A549 (cell line): Measurements from ENCODE around the gene GNAO1. TPM values are rescaled to one million over a fixed set of nuclear protein-coding genes. Genes with fewer than 3 reads are reported as not detected.

Source experiments
- ATAC-seq, 2 experiments: fragments of 200-7000 bp in 1 of 2; fragments of >200 bp in 1 of 2; cut with Nextera tagmentation in 1 of 2; cut with Tn5 transposase in 1 of 2; 3 replicates each; pipeline versions ENCODE4 v1.8.0 to v1.9.1; 2018 to 2020; ENCODE audit warnings: mild to moderate bottlenecking in 1 of 2, moderate library complexity in 1 of 2
- CTCF ChIA-PET: fragments of 300-600 bp; sonication (Branson Sonifier 250); formaldehyde crosslinking; extraction: SDS; loops from one replicate; lab custom pipeline; 2021; ENCODE audit warnings: antibody characterized with exemption, inconsistent platforms; lab: Yijun Ruan, JAX
- POLR2A ChIA-PET: fragments of 350-600 bp; formaldehyde crosslinking; extraction: SDS; loops from one replicate; lab custom pipeline; 2021; ENCODE audit warnings: antibody characterized with exemption, inconsistent platforms; lab: Yijun Ruan, JAX
- DNase-seq, 2 experiments: peaks; one replicate each; pipeline versions ENCODE4 v3.0.0 to v3.0.0-alpha.2; 2011 to 2016; ENCODE audit warnings: low read depth in 1 of 2, low spot score in 1 of 2
- FAIRE-seq: peaks from 2 replicates; lab custom pipeline; 2011; peaks lifted over from hg19 to GRCh38; lab: Jason Lieb, UNC
- H3K27ac ChIP-seq, 2 experiments: fragments of >200 bp; sonication (Bioruptor Twin); formaldehyde crosslinking; 3 replicates each; pipeline ENCODE4 v1.5.1; 2016 to 2017
- H3K4me1 ChIP-seq: fragments of >200 bp; sonication (Bioruptor Twin); formaldehyde crosslinking; 3 replicates; pipeline ENCODE4 v1.6.1; 2016
- H3K4me2 ChIP-seq: fragments of >200 bp; sonication (Bioruptor Twin); formaldehyde crosslinking; 3 replicates; pipeline ENCODE4 v1.6.1; 2016
- H3K4me3 ChIP-seq: fragments of >200 bp; sonication (Bioruptor Twin); formaldehyde crosslinking; 3 replicates; pipeline ENCODE4 v1.5.1; 2016
- H3K9me3 ChIP-seq: fragments of >200 bp; sonication (Bioruptor Twin); formaldehyde crosslinking; 3 replicates; pipeline ENCODE4 v1.6.1; 2016
- CTCF ChIP-seq: fragments of >200 bp; sonication (Bioruptor Twin); formaldehyde crosslinking; IDR thresholded peaks from 3 replicates; pipeline ENCODE4 v1.5.1; 2016
- E2F6 ChIP-seq: IDR thresholded peaks from 2 replicates; pipeline ENCODE4 v1.6.1; 2012; ENCODE audit warnings: low read depth, borderline replicate concordance
- ESRRA ChIP-seq: fragments of 150-350 bp; IDR thresholded peaks from 2 replicates; pipeline ENCODE4 v1.6.1; 2014; ENCODE audit warnings: mild to moderate bottlenecking, low read length, borderline replicate concordance
- FOXS1 ChIP-seq: fragments of 250-450 bp; sonication (Bioruptor Pico); IDR thresholded peaks from 2 replicates; pipeline ENCODE4 v1.5.0; 2020; ENCODE audit warnings: mild to moderate bottlenecking, moderate library complexity
- JUNB ChIP-seq: fragments of >200 bp; sonication (Bioruptor Twin); formaldehyde crosslinking; IDR thresholded peaks from 2 replicates; pipeline ENCODE4 v1.6.1; 2016
- KDM1A ChIP-seq: fragments of 200-600 bp; sonication (generic); IDR thresholded peaks from 2 replicates; pipeline ENCODE4 v1.6.1; 2016; ENCODE audit warnings: low read depth, mild to moderate bottlenecking
- MYC ChIP-seq: IDR thresholded peaks from 2 replicates; pipeline ENCODE4 v1.6.1; 2012; ENCODE audit warnings: mild to moderate bottlenecking, inconsistent platforms, low read length, improper control_type of control experiment, borderline replicate concordance
- NFE2L2 ChIP-seq: fragments of 150-350 bp; conservative IDR thresholded peaks from 2 replicates; pipeline ENCODE4 v1.6.1; 2014; ENCODE audit warnings: low read length
- PBX3 ChIP-seq: IDR thresholded peaks from 2 replicates; pipeline ENCODE4 v1.6.1; 2012
- RAD21 ChIP-seq, 2 experiments: fragments of >200 bp in 1 of 2; sonication (Bioruptor Twin) in 1 of 2; formaldehyde crosslinking in 1 of 2; IDR thresholded peaks in 1 of 2; conservative IDR thresholded peaks in 1 of 2; 2 replicates in 1 of 2; 3 replicates in 1 of 2; pipeline ENCODE4 v1.6.1; 2012 to 2018; ENCODE audit warnings: inconsistent platforms in 1 of 2
- RARB ChIP-seq: fragments of 250-450 bp; sonication (Bioruptor Pico); IDR thresholded peaks from 2 replicates; pipeline ENCODE4 v1.8.0; 2021; ENCODE audit warnings: mild to moderate bottlenecking, moderate library complexity
- RCOR1 ChIP-seq: fragments of 150-350 bp; IDR thresholded peaks from 2 replicates; pipeline ENCODE4 v1.6.1; 2014; ENCODE audit warnings: antibody characterized with exemption, low read length, low read depth
- TP53 ChIP-seq: fragments of 250-450 bp; sonication (Bioruptor Pico); IDR thresholded peaks from 2 replicates; pipeline ENCODE4 v1.5.0; 2021; ENCODE audit warnings: mild to moderate bottlenecking, moderate library complexity
- USF2 ChIP-seq: fragments of 450-650 bp; IDR thresholded peaks from 2 replicates; pipeline ENCODE4 v1.6.1; 2014; ENCODE audit warnings: antibody characterized with exemption
- ZNF302 ChIP-seq: fragments of 250-450 bp; sonication (Bioruptor Pico); IDR thresholded peaks from 2 replicates; pipeline ENCODE4 v1.9.0; 2021; ENCODE audit warnings: inconsistent platforms, mild to moderate bottlenecking, moderate library complexity
- ZSCAN20 ChIP-seq: fragments of 250-450 bp; sonication (Bioruptor Pico); IDR thresholded peaks from 2 replicates; pipeline ENCODE4 v1.8.0; 2022; ENCODE audit warnings: mild to moderate bottlenecking, moderate library complexity
- WGBS: methylation state at CpG from one replicate; pipeline ENCODE4 v1.1.6; 2017; ENCODE audit errors: missing lambda C conversion rate; 5-methylcytosine and 5-hydroxymethylcytosine counted together
- polyA plus RNA-seq, 4 experiments: library from polyadenylated mRNA; depleted of rRNA in 3 of 4; stranded (reverse); fragments of >200 nt; fragmentation: RNase III in 1 of 4; extraction: RNeasy Plus Mini Kit Qiagen cat#74134 plus additional on column Dnase treatment in 1 of 4; gene quantifications; 2 replicates in 3 of 4; 3 replicates in 1 of 4; pipeline ENCODE4 v1.2.3, GENCODE V29; 2011 to 2017

The GNAO1 gene
- polyA plus RNA-seq, 2 of the 4 experiments (the other 2 are of a cell fraction), result 0.22 to 0.23 TPM

GRCh38 chr16:56328276-56329022 is 137.2 kb downstream of the GNAO1 start (continued):
- TF ChIP-seq CTCF, result no peak

- CTCF ChIA-PET, result interaction anchor here (1.2 to 7.9 kb wide), 4 partner anchors 9 to 372 kb away, joined by 5 to 109 read pairs (median 47); no protein-coding TSS in a partner anchor
- no peak for ATAC-seq
- H3K4me2 ChIP-seq, result no peak overlapping the region
- TF ChIP-seq ZSCAN20 (CRISPR knock-in tag) (no peak), PBX3 (no peak), RARB (no peak)
- TF ChIP-seq, all 56 proteins: peak for 0
- Histone ChIP-seq H3K4me1 (peaks cover 4% of the 10 kb centered on the region; the same call in 2 of the 3 replicates), H3K9me3 (no peaks in the 10 kb centered on the region), H3K27ac (no peak overlapping the region), H3K4me3 (no peak overlapping the region)
- FAIRE-seq (no peak), DNase-seq (no peak)
- 53% methylated on average over 5 of the region's 9 CpGs for WGBS
- POLR2A ChIA-PET, result no interaction called here
Observed at GRCh38 chr16:56329887-56330286, 138.6 kb downstream of the GNAO1 start.

- Histone ChIP-seq H3K9me3 (no peaks in the 10 kb centered on the region), H3K4me2 (no peak overlapping the region), H3K4me3 (no peak overlapping the region), H3K4me1 (peaks cover 4% of the 10 kb centered on the region; the same call in 2 of the 3 replicates), H3K27ac (no peak overlapping the region)
- FAIRE-seq, result no peak
- CTCF ChIA-PET, result interaction anchor here (1.2 to 7.9 kb wide), 4 partner anchors 10 to 372 kb away, joined by 5 to 109 read pairs (median 47); no protein-coding TSS in a partner anchor
- no peak for DNase-seq
- ATAC-seq, result no peak
- 69% methylated on average over 4 of the region's 4 CpGs for WGBS
- TF ChIP-seq KDM1A (no peak), USF2 (no peak), JUNB (no peak), RCOR1 (no peak), FOXS1 (CRISPR knock-in tag) (no peak), ZNF302 (CRISPR knock-in tag) (no peak), E2F6 (no peak), ESRRA (no peak), PBX3 (no peak), NFE2L2 (no peak), TP53 (CRISPR knock-in tag) (no peak), MYC (no peak), RAD21 (conservative IDR thresholded peaks at IDR 0.05 in 1 of 2, IDR thresholded peaks at IDR 0.05 in 1 of 2) (no peak), RARB (no peak)
- POLR2A ChIA-PET, result no interaction called here
Observed at GRCh38 chr16:56330476-56330875, 139.2 kb downstream of the GNAO1 start.
